RPMI8226 (cell line): ENCODE measurements around the gene RBM38.
"Not testable (repeated sequence)": the region's sequence is repeated elsewhere in the genome, so short reads cannot be mapped to it uniquely, and the experiment has no call there.

Source experiments
- DNase-seq: peaks from one replicate; pipeline ENCODE4 v3.0.0-alpha.2; 2015

The RBM38 gene

GRCh38 chr20:57419479-57419878, 28.3 kb downstream of the RBM38 start:
- not testable (repeated sequence) for DNase-seq

- no peak for DNase-seq
Observed at GRCh38 chr20:57420571-57421252, 29.5 kb downstream of the RBM38 start.

- DNase-seq: no peak
Observed at GRCh38 chr20:57421253-57422220, 30.3 kb downstream of the RBM38 start.

- DNase-seq: no peak
Observed at GRCh38 chr20:57422254-57422653, 31.1 kb downstream of the RBM38 start.

- DNase-seq: no peak
Observed at GRCh38 chr20:57425150-57426013, 34.2 kb downstream of the RBM38 start.

GRCh38 chr20:57426271-57426689, 35.1 kb downstream of the RBM38 start:
- no peak for DNase-seq

GRCh38 chr20:57426831-57427230, 35.6 kb downstream of the RBM38 start:
- DNase-seq: no peak

GRCh38 chr20:57428324-57429158, 37.3 kb downstream of the RBM38 start:
- DNase-seq: no peak

GRCh38 chr20:57429159-57429496, 37.9 kb downstream of the RBM38 start:
- DNase-seq: no peak

- DNase-seq: no peak
Observed at GRCh38 chr20:57429580-57430200, 38.5 kb downstream of the RBM38 start.

- DNase-seq: not testable (repeated sequence)
Observed at GRCh38 chr20:57430201-57430596, 39.0 kb downstream of the RBM38 start.

GRCh38 chr20:57431539-57431835, 40.3 kb downstream of the RBM38 start:
- DNase-seq: no peak

- DNase-seq: no peak
Observed at GRCh38 chr20:57432480-57432861, 41.3 kb downstream of the RBM38 start.

GRCh38 chr20:57432862-57433491, 41.8 kb downstream of the RBM38 start:
- DNase-seq: peak; percentile 88

GRCh38 chr20:57433657-57434389, 42.6 kb downstream of the RBM38 start:
- no peak for DNase-seq

GRCh38 chr20:57434390-57434700, 43.1 kb downstream of the RBM38 start:
- no peak for DNase-seq

- DNase-seq: no peak
Observed at GRCh38 chr20:57435105-57435497, 43.9 kb downstream of the RBM38 start.

- peak; percentile 64 for DNase-seq
Observed at GRCh38 chr20:57435498-57436222, 44.5 kb downstream of the RBM38 start.

- DNase-seq: no peak
Observed at GRCh38 chr20:57436223-57436545, 45.0 kb downstream of the RBM38 start.

GRCh38 chr20:57437267-57437666, 46.1 kb downstream of the RBM38 start:
- no peak for DNase-seq
